Measurements from ENCODE around the gene CAPN10. TPM values are rescaled to one million over a fixed set of nuclear protein-coding genes. Genes with fewer than 3 reads are reported as not detected.

Gene CAPN10
- total RNA-seq, 1 donor from 2014 or later, result 24.9 TPM

DNA sequence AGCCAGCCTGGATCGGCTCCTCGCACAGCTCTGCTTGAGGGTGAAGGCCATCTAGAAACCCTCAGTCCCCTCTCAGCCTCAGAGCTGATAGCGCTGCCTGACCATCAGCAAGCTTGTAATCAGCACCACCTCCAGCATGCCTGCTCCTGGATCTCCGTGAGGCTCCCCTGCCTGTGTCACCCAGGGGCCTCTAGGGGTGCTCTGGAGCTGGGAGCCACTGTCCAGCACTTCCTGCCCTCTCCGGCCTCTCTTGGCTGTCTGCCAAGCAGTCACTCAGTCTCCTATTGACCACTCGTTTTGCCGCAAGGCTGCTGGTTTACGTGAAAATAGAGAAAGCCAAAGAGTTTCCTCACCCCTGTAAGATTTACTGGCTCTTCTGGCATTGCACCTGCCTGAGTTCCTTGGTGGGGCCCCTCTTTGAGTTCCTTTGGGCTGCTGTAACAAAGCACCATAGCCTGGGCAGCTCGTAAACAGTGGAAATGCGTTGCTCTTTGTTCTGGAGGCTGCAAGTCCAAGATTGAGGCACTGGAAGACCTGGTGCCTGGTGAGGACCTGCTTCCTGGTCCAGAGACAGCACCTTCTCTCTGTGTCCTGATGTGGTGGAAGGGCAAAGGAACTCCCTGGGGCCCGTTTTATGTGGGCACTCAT lies 17.9 kb downstream of the CAPN10 start:
- DNase-seq (ENCODE audit: low read depth), result no peak
- Mint-ChIP-seq H3K27ac (ENCODE audit: unreplicated experiment) (no peak overlapping the region), H3K27me3 (ENCODE audit: low read depth, unreplicated experiment) (peaks cover 4% of the 10 kb centered on the region), H3K9me3 (ENCODE audit: unreplicated experiment) (no peaks in the 10 kb centered on the region), H3K4me1 (ENCODE audit: low read depth, unreplicated experiment) (no peaks in the 10 kb centered on the region), H3K36me3 (ENCODE audit: low read depth, unreplicated experiment) (peaks cover 8% of the 10 kb centered on the region), H3K4me3 (ENCODE audit: unreplicated experiment) (no peak overlapping the region)
- H2AFZ ChIP-seq (ENCODE audit: low read depth, low read length), result no peak overlapping the region
- no peaks in the 10 kb centered on the region for H3K4me1 ChIP-seq (ENCODE audit: insufficient read depth, low read length)
- no peaks in the 10 kb centered on the region for H3K36me3 ChIP-seq (ENCODE audit: insufficient read depth, low read length)
- H3K27me3 ChIP-seq (ENCODE audit: insufficient read depth, low read length), result no peaks in the 10 kb centered on the region
- no peaks in the 10 kb centered on the region for H4K20me1 ChIP-seq (ENCODE audit: insufficient read depth, low read length)
- TF ChIP-seq CTCF (IDR thresholded peaks at IDR 0.05; ENCODE audit: insufficient read depth, low read depth, low read length) (peak; percentile 47), EZH2 (IDR thresholded peaks at IDR 0.05; ENCODE audit: insufficient read depth, low read length) (no peak)
- no peak overlapping the region for H3K4me2 ChIP-seq (ENCODE audit: low read length)
- H3K27ac ChIP-seq (ENCODE audit: low read depth, low read length), result no peak overlapping the region
- H3K79me2 ChIP-seq (ENCODE audit: insufficient read depth, low read length), result no peaks in the 10 kb centered on the region
- no peaks in the 10 kb centered on the region for H3K9me3 ChIP-seq (ENCODE audit: insufficient read depth, low read depth, low read length)
- H3K9ac ChIP-seq (ENCODE audit: low read length), result no peak overlapping the region
- no peak overlapping the region for H3K4me3 ChIP-seq (ENCODE audit: insufficient read depth, low read depth, low read length)
- no peak for FAIRE-seq

- Histone ChIP-seq H3K9me3 (ENCODE audit: insufficient read depth, low read depth, low read length) (no peaks in the 10 kb centered on the region), H3K4me3 (ENCODE audit: insufficient read depth, low read depth, low read length) (no peak overlapping the region), H3K36me3 (ENCODE audit: insufficient read depth, low read length) (no peaks in the 10 kb centered on the region), H3K4me2 (ENCODE audit: low read length) (no peak overlapping the region), H3K27me3 (ENCODE audit: insufficient read depth, low read length) (no peaks in the 10 kb centered on the region), H3K79me2 (ENCODE audit: insufficient read depth, low read length) (no peaks in the 10 kb centered on the region), H3K27ac (ENCODE audit: low read depth, low read length) (no peak overlapping the region), H2AFZ (ENCODE audit: low read depth, low read length) (no peak overlapping the region), H4K20me1 (ENCODE audit: insufficient read depth, low read length) (no peaks in the 10 kb centered on the region), H3K9ac (ENCODE audit: low read length) (no peak overlapping the region), H3K4me1 (ENCODE audit: insufficient read depth, low read length) (no peaks in the 10 kb centered on the region)
- TF ChIP-seq EZH2 (IDR thresholded peaks at IDR 0.05; ENCODE audit: insufficient read depth, low read length) (no peak), CTCF (IDR thresholded peaks at IDR 0.05; ENCODE audit: insufficient read depth, low read depth, low read length) (no peak)
- Mint-ChIP-seq H3K36me3 (ENCODE audit: low read depth, unreplicated experiment) (peaks cover 5% of the 10 kb centered on the region), H3K27me3 (ENCODE audit: low read depth, unreplicated experiment) (peaks cover 4% of the 10 kb centered on the region), H3K4me3 (ENCODE audit: unreplicated experiment) (no peak overlapping the region), H3K27ac (ENCODE audit: unreplicated experiment) (no peak overlapping the region), H3K4me1 (ENCODE audit: low read depth, unreplicated experiment) (no peaks in the 10 kb centered on the region), H3K9me3 (ENCODE audit: unreplicated experiment) (no peaks in the 10 kb centered on the region)
- DNase-seq (ENCODE audit: low read depth), result no peak
- FAIRE-seq, result no peak
Observed at GRCh38 chr2:240604939-240605716, 18.6 kb downstream of the CAPN10 start.
